ENCODE measurements around the gene DNMT1.

DNA sequence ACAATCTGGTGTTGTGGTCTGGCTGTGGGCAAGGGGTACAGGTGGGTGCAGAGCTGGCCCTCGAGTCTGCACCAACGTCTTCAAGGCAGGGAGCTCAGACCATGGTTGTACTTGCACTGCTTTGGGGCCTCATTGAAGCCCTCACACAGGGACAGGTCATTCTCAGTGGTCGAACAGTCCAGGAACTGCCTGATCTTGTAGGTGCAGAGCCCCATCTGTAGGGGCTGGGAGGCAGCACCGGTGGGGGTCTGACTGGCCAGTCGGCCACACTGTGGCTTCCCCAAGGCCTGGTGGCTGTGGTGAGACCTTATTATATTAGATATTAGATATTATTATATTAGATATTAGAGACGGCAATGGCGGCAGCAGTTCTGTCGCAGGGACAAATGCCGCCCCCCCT lies 22.3 kb upstream of the DNMT1 start:
- TF ChIP-seq EZH2phosphoT487 (IDR thresholded peaks at IDR 0.05; ENCODE audit: low read length) (no peak), CTCF (IDR thresholded peaks at IDR 0.05; ENCODE audit: low read length) (no peak)

All from MM.1S (cell line).